ENCODE results near the gene GAB2. TPM values are rescaled to one million over a fixed set of nuclear protein-coding genes. Genes with fewer than 3 reads are reported as not detected.
A peak's percentile ranks its signal among the peaks of the same experiment; 100 is the strongest.

The GAB2 gene
- polyA plus RNA-seq, 3 donors = 2.8 to 39.4 (median 4.4) TPM

DNA sequence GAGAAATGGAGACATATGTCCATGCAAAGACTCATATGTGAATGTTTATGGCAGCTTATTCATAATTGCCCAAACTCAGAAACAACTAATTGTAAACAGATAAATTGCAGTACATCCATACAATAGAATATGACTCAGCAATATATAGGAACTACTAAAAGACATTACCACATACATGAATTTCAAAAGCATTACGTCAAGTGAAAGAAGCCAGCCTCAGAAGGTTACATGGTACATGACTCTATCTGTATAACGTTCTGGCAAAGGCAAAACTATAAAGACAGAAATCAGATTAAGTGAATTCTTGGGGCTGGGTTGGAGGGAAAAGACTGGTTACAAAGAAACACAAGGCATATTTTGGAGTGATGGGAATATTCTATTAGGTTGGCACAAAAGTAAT lies 236.4 kb downstream of the GAB2 start:
- Histone ChIP-seq H3K9ac (ENCODE audit: insufficient read depth, low read length, poor library complexity, severe bottlenecking) (no peak overlapping the region), H3K79me2 (ENCODE audit: insufficient read depth, low read length) (peaks cover 8% of the 10 kb centered on the region), H3K4me3 (replicated peaks in 1 of 3; ENCODE audit: low read depth in 2 of 3, low read length in 3 of 3) (no peak overlapping the region), H3K4me1 (ENCODE audit: control insufficient read depth in 1 of 2, insufficient read depth in 2 of 2, low read length in 2 of 2) (peaks cover 9 to 12% of the 10 kb centered on the region in 2 donors), H3K9me3 (replicated peaks in 1 of 2; ENCODE audit: control insufficient read depth in 1 of 2, insufficient read depth in 1 of 2, low read length in 2 of 2) (peaks cover 0 to 4% of the 10 kb centered on the region in 2 donors), H3K36me3 (replicated peaks in 1 of 2; ENCODE audit: control insufficient read depth in 1 of 2, insufficient read depth in 2 of 2, low read length in 2 of 2) (peaks cover 9 to 22% of the 10 kb centered on the region in 2 donors), H2AFZ (ENCODE audit: insufficient read depth, low read depth, low read length, poor library complexity, severe bottlenecking) (no peak overlapping the region), H3K27ac (ENCODE audit: low read depth in 1 of 2, low read length in 2 of 2) (peak overlapping the region in 1 of 2 donors; percentile 76), H3K4me2 (replicated peaks; ENCODE audit: extremely low read depth, low read length, poor library complexity, severe bottlenecking) (no peak overlapping the region), H3K27me3 (ENCODE audit: control insufficient read depth in 2 of 2, insufficient read depth in 2 of 2, low read length in 2 of 2) (no peaks in the 10 kb centered on the region), H4K20me1 (ENCODE audit: insufficient read depth, low read length) (peaks cover 19% of the 10 kb centered on the region)
- intact Hi-C loops (cut with micrococcal nuclease) = no loop called here
- H3K9me3 Mint-ChIP-seq = peaks cover 3 to 12% (median 6%) of the 10 kb centered on the region in 7 donors
- no CpG with 5 or more reads among the region's 2 CpGs for WGBS (ENCODE audit: insufficient coverage)
- no peak overlapping the region for H3K4me3 Mint-ChIP-seq
- TF ChIP-seq, protein P1, sequence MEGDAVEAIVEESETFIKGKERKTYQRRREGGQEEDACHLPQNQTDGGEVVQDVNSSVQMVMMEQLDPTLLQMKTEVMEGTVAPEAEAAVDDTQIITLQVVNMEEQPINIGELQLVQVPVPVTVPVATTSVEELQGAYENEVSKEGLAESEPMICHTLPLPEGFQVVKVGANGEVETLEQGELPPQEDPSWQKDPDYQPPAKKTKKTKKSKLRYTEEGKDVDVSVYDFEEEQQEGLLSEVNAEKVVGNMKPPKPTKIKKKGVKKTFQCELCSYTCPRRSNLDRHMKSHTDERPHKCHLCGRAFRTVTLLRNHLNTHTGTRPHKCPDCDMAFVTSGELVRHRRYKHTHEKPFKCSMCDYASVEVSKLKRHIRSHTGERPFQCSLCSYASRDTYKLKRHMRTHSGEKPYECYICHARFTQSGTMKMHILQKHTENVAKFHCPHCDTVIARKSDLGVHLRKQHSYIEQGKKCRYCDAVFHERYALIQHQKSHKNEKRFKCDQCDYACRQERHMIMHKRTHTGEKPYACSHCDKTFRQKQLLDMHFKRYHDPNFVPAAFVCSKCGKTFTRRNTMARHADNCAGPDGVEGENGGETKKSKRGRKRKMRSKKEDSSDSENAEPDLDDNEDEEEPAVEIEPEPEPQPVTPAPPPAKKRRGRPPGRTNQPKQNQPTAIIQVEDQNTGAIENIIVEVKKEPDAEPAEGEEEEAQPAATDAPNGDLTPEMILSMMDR (IDR thresholded peaks at IDR 0.05) = no peak
- peaks cover 20% of the 10 kb centered on the region for H3K4me1 Mint-ChIP-seq
- H3K36me3 Mint-ChIP-seq = peaks cover 35 to 51% of the 10 kb centered on the region in 2 donors
- peak; percentile 57 to 83 (median 79) for DNase-seq
- H3K27me3 Mint-ChIP-seq (ENCODE audit: low read depth in 3 of 3) = peaks cover 0 to 2% (median 0%) of the 10 kb centered on the region in 3 donors
- peak overlapping the region; percentile 47 to 92 (median 76) for H3K27ac Mint-ChIP-seq

DNA sequence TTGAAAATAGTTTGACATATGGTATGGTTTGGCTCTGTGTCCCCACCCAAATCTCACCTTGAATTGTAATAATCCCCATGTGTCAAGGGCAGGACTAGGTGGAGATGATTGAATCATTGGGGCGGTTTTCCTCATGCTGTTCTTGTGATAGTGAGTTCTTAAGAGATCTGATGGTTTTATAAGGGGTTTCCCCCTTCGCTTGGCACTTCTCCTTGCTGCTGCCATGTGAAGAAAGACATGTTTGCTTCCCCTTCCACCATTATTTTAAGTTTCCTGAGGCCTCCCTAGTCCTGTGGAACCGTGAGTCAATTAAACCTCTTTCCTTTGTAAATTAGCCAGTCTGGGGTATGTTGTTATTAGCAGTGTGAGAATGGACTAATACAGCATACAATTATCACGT lies 236.9 kb downstream of the GAB2 start:
- Histone ChIP-seq H3K4me2 (replicated peaks; ENCODE audit: extremely low read depth, low read length, poor library complexity, severe bottlenecking) (no peak overlapping the region), H3K9ac (ENCODE audit: insufficient read depth, low read length, poor library complexity, severe bottlenecking) (no peak overlapping the region), H3K9me3 (replicated peaks in 1 of 2; ENCODE audit: control insufficient read depth in 1 of 2, insufficient read depth in 1 of 2, low read length in 2 of 2) (peaks cover 0 to 4% of the 10 kb centered on the region in 2 donors), H4K20me1 (ENCODE audit: insufficient read depth, low read length) (peaks cover 19% of the 10 kb centered on the region), H3K36me3 (replicated peaks in 1 of 2; ENCODE audit: control insufficient read depth in 1 of 2, insufficient read depth in 2 of 2, low read length in 2 of 2) (peaks cover 7 to 22% of the 10 kb centered on the region in 2 donors), H3K4me1 (ENCODE audit: control insufficient read depth in 1 of 2, insufficient read depth in 2 of 2, low read length in 2 of 2) (peaks cover 9 to 12% of the 10 kb centered on the region in 2 donors), H2AFZ (ENCODE audit: insufficient read depth, low read depth, low read length, poor library complexity, severe bottlenecking) (no peak overlapping the region), H3K27ac (ENCODE audit: low read depth in 1 of 2, low read length in 2 of 2) (peak overlapping the region in 1 of 2 donors; percentile 76), H3K79me2 (ENCODE audit: insufficient read depth, low read length) (peaks cover 8% of the 10 kb centered on the region), H3K4me3 (replicated peaks in 1 of 3; ENCODE audit: low read depth in 2 of 3, low read length in 3 of 3) (no peak overlapping the region), H3K27me3 (ENCODE audit: control insufficient read depth in 2 of 2, insufficient read depth in 2 of 2, low read length in 2 of 2) (no peaks in the 10 kb centered on the region)
- H3K9me3 Mint-ChIP-seq = peaks cover 5 to 14% (median 7%) of the 10 kb centered on the region in 7 donors
- peaks cover 34 to 49% of the 10 kb centered on the region in 2 donors for H3K36me3 Mint-ChIP-seq
- TF ChIP-seq, protein P1 (IDR thresholded peaks at IDR 0.05) = no peak
- intact Hi-C loops (cut with micrococcal nuclease) = no loop called here
- H3K27ac Mint-ChIP-seq = peak overlapping the region; percentile 47 to 92 (median 76)
- H3K4me1 Mint-ChIP-seq = peaks cover 18% of the 10 kb centered on the region
- WGBS (ENCODE audit: insufficient coverage) = no CpG with 5 or more reads among the region's 4 CpGs
- peaks cover 0 to 2% (median 0%) of the 10 kb centered on the region in 3 donors for H3K27me3 Mint-ChIP-seq (ENCODE audit: low read depth in 3 of 3)
- peak; percentile 32 to 64 (median 40) for DNase-seq
- no peak overlapping the region for H3K4me3 Mint-ChIP-seq

Data from CD14-positive monocyte (primary cell).